ENCODE results near the gene FADS1.

DNA sequence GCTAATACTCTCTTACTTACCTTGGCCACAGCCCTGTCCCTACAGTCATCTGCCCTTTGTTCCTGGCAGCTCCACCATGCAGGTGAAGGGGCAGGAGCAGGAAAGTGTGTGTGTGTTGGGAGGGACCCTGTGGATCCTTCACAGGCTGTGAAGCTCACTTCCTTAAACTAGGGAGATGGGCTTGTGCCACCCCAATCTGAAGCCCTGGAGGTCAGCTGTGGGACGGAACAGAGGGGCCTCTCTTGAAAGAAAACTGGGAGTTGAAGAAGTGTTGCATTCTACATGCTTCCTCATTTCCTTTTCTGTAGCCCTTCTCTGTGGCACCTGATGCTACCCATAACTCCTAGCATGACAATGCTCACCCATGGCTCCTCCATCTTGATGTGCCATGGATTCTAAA, 11.7 kb downstream of the FADS1 start:
- TF ChIP-seq, protein P1, sequence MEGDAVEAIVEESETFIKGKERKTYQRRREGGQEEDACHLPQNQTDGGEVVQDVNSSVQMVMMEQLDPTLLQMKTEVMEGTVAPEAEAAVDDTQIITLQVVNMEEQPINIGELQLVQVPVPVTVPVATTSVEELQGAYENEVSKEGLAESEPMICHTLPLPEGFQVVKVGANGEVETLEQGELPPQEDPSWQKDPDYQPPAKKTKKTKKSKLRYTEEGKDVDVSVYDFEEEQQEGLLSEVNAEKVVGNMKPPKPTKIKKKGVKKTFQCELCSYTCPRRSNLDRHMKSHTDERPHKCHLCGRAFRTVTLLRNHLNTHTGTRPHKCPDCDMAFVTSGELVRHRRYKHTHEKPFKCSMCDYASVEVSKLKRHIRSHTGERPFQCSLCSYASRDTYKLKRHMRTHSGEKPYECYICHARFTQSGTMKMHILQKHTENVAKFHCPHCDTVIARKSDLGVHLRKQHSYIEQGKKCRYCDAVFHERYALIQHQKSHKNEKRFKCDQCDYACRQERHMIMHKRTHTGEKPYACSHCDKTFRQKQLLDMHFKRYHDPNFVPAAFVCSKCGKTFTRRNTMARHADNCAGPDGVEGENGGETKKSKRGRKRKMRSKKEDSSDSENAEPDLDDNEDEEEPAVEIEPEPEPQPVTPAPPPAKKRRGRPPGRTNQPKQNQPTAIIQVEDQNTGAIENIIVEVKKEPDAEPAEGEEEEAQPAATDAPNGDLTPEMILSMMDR (IDR thresholded peaks at IDR 0.05) = no peak
- TF ChIP-seq POLR2AphosphoS5 (IDR thresholded peaks at IDR 0.05; ENCODE audit: low read depth, low read length) = no peak
- TF ChIP-seq, protein P2, sequence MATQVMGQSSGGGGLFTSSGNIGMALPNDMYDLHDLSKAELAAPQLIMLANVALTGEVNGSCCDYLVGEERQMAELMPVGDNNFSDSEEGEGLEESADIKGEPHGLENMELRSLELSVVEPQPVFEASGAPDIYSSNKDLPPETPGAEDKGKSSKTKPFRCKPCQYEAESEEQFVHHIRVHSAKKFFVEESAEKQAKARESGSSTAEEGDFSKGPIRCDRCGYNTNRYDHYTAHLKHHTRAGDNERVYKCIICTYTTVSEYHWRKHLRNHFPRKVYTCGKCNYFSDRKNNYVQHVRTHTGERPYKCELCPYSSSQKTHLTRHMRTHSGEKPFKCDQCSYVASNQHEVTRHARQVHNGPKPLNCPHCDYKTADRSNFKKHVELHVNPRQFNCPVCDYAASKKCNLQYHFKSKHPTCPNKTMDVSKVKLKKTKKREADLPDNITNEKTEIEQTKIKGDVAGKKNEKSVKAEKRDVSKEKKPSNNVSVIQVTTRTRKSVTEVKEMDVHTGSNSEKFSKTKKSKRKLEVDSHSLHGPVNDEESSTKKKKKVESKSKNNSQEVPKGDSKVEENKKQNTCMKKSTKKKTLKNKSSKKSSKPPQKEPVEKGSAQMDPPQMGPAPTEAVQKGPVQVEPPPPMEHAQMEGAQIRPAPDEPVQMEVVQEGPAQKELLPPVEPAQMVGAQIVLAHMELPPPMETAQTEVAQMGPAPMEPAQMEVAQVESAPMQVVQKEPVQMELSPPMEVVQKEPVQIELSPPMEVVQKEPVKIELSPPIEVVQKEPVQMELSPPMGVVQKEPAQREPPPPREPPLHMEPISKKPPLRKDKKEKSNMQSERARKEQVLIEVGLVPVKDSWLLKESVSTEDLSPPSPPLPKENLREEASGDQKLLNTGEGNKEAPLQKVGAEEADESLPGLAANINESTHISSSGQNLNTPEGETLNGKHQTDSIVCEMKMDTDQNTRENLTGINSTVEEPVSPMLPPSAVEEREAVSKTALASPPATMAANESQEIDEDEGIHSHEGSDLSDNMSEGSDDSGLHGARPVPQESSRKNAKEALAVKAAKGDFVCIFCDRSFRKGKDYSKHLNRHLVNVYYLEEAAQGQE (IDR thresholded peaks at IDR 0.05; ENCODE audit: insufficient read depth in 1 of 2, low read depth in 2 of 2, low read length in 1 of 2) = no peak
- TF ChIP-seq SIN3A (IDR thresholded peaks at IDR 0.05; ENCODE audit: borderline replicate concordance, insufficient read depth, low read depth, low read length) = no peak
- no peak for TF ChIP-seq TCF7L2 (IDR thresholded peaks at IDR 0.05; ENCODE audit: low read depth, low read length)
